ENCODE results near the gene TRIO. TPM values are rescaled to one million over a fixed set of nuclear protein-coding genes. Genes with fewer than 3 reads are reported as not detected.

Gene TRIO
- total RNA-seq, 1 experiment from 2014 or later, result 68.4 TPM

- TF ChIP-seq ZNF274 (IDR thresholded peaks at IDR 0.05; ENCODE audit: low read depth, low read length) (no peak), SP1 (IDR thresholded peaks at IDR 0.05; ENCODE audit: low read depth) (no peak), YY1 (IDR thresholded peaks at IDR 0.05; ENCODE audit: extremely low read depth, insufficient replicate concordance, low read depth, low read length) (no peak)
Measured at GRCh38 chr5:14112998-14113652, 30.0 kb upstream of the TRIO start (continued).

- H3K27me3 ChIP-seq (ENCODE audit: insufficient read depth, low read length), result no peaks in the 10 kb centered on the region
- DNase-seq (ENCODE audit: low read depth, low spot score) (no peak), ATAC-seq (no peak)
- H3K79me2 ChIP-seq (ENCODE audit: insufficient read depth, low read length), result no peaks in the 10 kb centered on the region
- intact Hi-C loops (cut with micrococcal nuclease), result no loop called here
- RAD21 ChIA-PET (ENCODE audit: low non-redundant PET in 1 of 2, low total read pairs in 2 of 2, uncharacterized antibody in 2 of 2, unreplicated experiment in 2 of 2), result no interaction called here
- CTCF ChIA-PET, result no interaction called here
- peaks cover 2% of the 10 kb centered on the region; the same call in 1 of the 2 replicates for H3K9me2 ChIP-seq (ENCODE audit: insufficient read depth)
- no peak overlapping the region for H3K4me3 ChIP-seq (replicated peaks in 1 of 2; ENCODE audit: low read depth in 1 of 2, low read length in 2 of 2)
- no TSS peak for BruUV-seq (replicated peaks)
- no peak for TF ChIP-seq SRF (IDR thresholded peaks at IDR 0.05; ENCODE audit: low read depth)
- TF ChIP-seq SP1 (IDR thresholded peaks at IDR 0.05; ENCODE audit: low read depth), result no peak
- no peak for TF ChIP-seq TCF7L2 (IDR thresholded peaks at IDR 0.05; ENCODE audit: borderline replicate concordance, extremely low read depth, insufficient read depth, insufficient read length)
- TF ChIP-seq ELF1 (IDR thresholded peaks at IDR 0.05; ENCODE audit: borderline replicate concordance, low read depth), result no peak
- no peak for TF ChIP-seq POLR2A (IDR thresholded peaks at IDR 0.05; ENCODE audit: borderline replicate concordance, extremely low read depth, insufficient read depth, insufficient read length)
- no peak overlapping the region for H3K9ac ChIP-seq (ENCODE audit: low read length)
- no peaks in the 10 kb centered on the region for H3K36me3 ChIP-seq (ENCODE audit: control insufficient read depth in 1 of 2, insufficient read depth in 2 of 2, low read length in 2 of 2)
- H3K4me2 ChIP-seq (ENCODE audit: low read length), result no peak overlapping the region
- H3K27ac ChIP-seq (ENCODE audit: low read depth, low read length), result no peak overlapping the region
- POLR2A ChIA-PET, result no interaction called here
- peaks cover 0 to 3% of the 10 kb centered on the region in 2 experiments; a peak in 2 of 4 replicates for H3K4me1 ChIP-seq (ENCODE audit: control insufficient read depth in 1 of 2, insufficient read depth in 2 of 2, low read length in 2 of 2)
- H4K20me1 ChIP-seq (ENCODE audit: insufficient read depth), result no peaks in the 10 kb centered on the region
- no peaks in the 10 kb centered on the region for H3K9me3 ChIP-seq (ENCODE audit: control insufficient read depth in 1 of 2, insufficient read depth in 1 of 2, low read depth in 1 of 2, low read length in 2 of 2)
- no peak overlapping the region for H2AFZ ChIP-seq (ENCODE audit: low read depth, low read length, poor library complexity, severe bottlenecking)
Measured at GRCh38 chr5:14114615-14115251, 28.4 kb upstream of the TRIO start.

All from HCT116 (cell line).